ENCODE measurements around the gene GPR63.

GRCh38 chr6:96794980-96795379 is 42.3 kb downstream of the GPR63 start:
- no peak for TF ChIP-seq TAF1 (IDR thresholded peaks at IDR 0.05; ENCODE audit: borderline replicate concordance, insufficient read depth, low read length)
- no peak for TF ChIP-seq POLR2AphosphoS5 (IDR thresholded peaks at IDR 0.05; ENCODE audit: low read depth, low read length)
- no peak for TF ChIP-seq REST (IDR thresholded peaks at IDR 0.05; ENCODE audit: insufficient read depth in 1 of 2, low read depth in 2 of 2, low read length in 2 of 2)
- no peak for TF ChIP-seq FOXP2 (optimal IDR thresholded peaks at IDR 0.05; ENCODE audit: borderline replicate concordance, extremely low read depth, extremely low read length, insufficient read depth)

Data from PFSK-1 (cell line).